HG03457 (cell line): ENCODE data around the gene KRT12.
"Not testable (repeated sequence)": the region's sequence is repeated elsewhere in the genome, so short reads cannot be mapped to it uniquely, and the experiment has no call there.

Experiments
- ATAC-seq: cut with Tn5 transposase; IDR thresholded peaks from one replicate; pipeline ENCODE4 v1.9.1; 2021; ENCODE audit warnings: moderate number of reproducible peaks; ENCODE audit not compliant: unreplicated experiment

The KRT12 gene

GRCh38 chr17:40818733-40819527 lies 48.1 kb downstream of the KRT12 start:
- ATAC-seq: no peak

GRCh38 chr17:40818343-40818732 lies 48.7 kb downstream of the KRT12 start:
- no peak for ATAC-seq

- ATAC-seq: no peak
Observed at GRCh38 chr17:40817103-40817682, 49.8 kb downstream of the KRT12 start.

GRCh38 chr17:40816569-40816968 lies 50.5 kb downstream of the KRT12 start:
- no peak for ATAC-seq

- no peak for ATAC-seq
Observed at GRCh38 chr17:40815381-40815780, 51.6 kb downstream of the KRT12 start.

- not testable (repeated sequence) for ATAC-seq
Observed at GRCh38 chr17:40814657-40815056, 52.4 kb downstream of the KRT12 start.

- no peak for ATAC-seq
Observed at GRCh38 chr17:40813804-40814203, 53.2 kb downstream of the KRT12 start.

GRCh38 chr17:40812639-40813038 lies 54.4 kb downstream of the KRT12 start:
- no peak for ATAC-seq
